HG02798 (cell line): ENCODE results near the gene GRID1.

Source experiments
- ATAC-seq: cut with Tn5 transposase; IDR thresholded peaks from one replicate; pipeline ENCODE4 v1.9.1; 2021; ENCODE audit warnings: mild to moderate bottlenecking; ENCODE audit not compliant: unreplicated experiment, poor library complexity

The GRID1 gene

GRCh38 chr10:86282664-86283465 is 83.7 kb downstream of the GRID1 start:
- no peak for ATAC-seq

GRCh38 chr10:86281396-86281795 is 85.2 kb downstream of the GRID1 start:
- no peak for ATAC-seq

- no peak for ATAC-seq
Measured at GRCh38 chr10:86269332-86269731, 97.3 kb downstream of the GRID1 start.

GRCh38 chr10:86267286-86268195 is 99.1 kb downstream of the GRID1 start:
- no peak for ATAC-seq

GRCh38 chr10:86266446-86267242 is 100.0 kb downstream of the GRID1 start:
- no peak for ATAC-seq

- no peak for ATAC-seq
Measured at GRCh38 chr10:86265895-86266259, 100.7 kb downstream of the GRID1 start.

- ATAC-seq, result no peak
Measured at GRCh38 chr10:86265236-86265894, 101.2 kb downstream of the GRID1 start.

- ATAC-seq, result no peak
Measured at GRCh38 chr10:86264481-86265231, 101.9 kb downstream of the GRID1 start.

- no peak for ATAC-seq
Measured at GRCh38 chr10:86263907-86264306, 102.7 kb downstream of the GRID1 start.

- no peak for ATAC-seq
Measured at GRCh38 chr10:86263209-86263608, 103.4 kb downstream of the GRID1 start.

GRCh38 chr10:86262688-86263181 is 103.9 kb downstream of the GRID1 start:
- ATAC-seq, result no peak

- peak; percentile 68 for ATAC-seq
Measured at GRCh38 chr10:86261941-86262687, 104.5 kb downstream of the GRID1 start.

- no peak for ATAC-seq
Measured at GRCh38 chr10:86261470-86261869, 105.1 kb downstream of the GRID1 start.

- ATAC-seq, result no peak
Measured at GRCh38 chr10:86260564-86260963, 106.0 kb downstream of the GRID1 start.

- ATAC-seq, result no peak
Measured at GRCh38 chr10:86259901-86260562, 106.6 kb downstream of the GRID1 start.

- no peak for ATAC-seq
Measured at GRCh38 chr10:86258941-86259340, 107.7 kb downstream of the GRID1 start.

- no peak for ATAC-seq
Measured at GRCh38 chr10:86258499-86258898, 108.1 kb downstream of the GRID1 start.

- no peak for ATAC-seq
Measured at GRCh38 chr10:86257683-86258082, 108.9 kb downstream of the GRID1 start.
